Stimulated activated CD8-positive, alpha-beta memory T cell treated with anti-CD3 and anti-CD28 coated beads, Interleukin-4, amount 100 ng/mL, for 48 hours (primary cell): Measurements from ENCODE around the gene SCN4B.

Source experiments
- DNase-seq: peaks from one replicate; pipeline ENCODE4 v3.0.0-alpha.2; 2020

Gene SCN4B

GRCh38 chr11:118095493-118095892 lies 57.1 kb downstream of the SCN4B start:
- no peak for DNase-seq

- no peak for DNase-seq
Observed at GRCh38 chr11:118092907-118093571, 59.6 kb downstream of the SCN4B start.

- no peak for DNase-seq
Observed at GRCh38 chr11:118091690-118092089, 60.9 kb downstream of the SCN4B start.

GRCh38 chr11:118090545-118091162 lies 62.0 kb downstream of the SCN4B start:
- DNase-seq: no peak

GRCh38 chr11:118088531-118088930 lies 64.1 kb downstream of the SCN4B start:
- DNase-seq: no peak

GRCh38 chr11:118087931-118088330 lies 64.7 kb downstream of the SCN4B start:
- no peak for DNase-seq

GRCh38 chr11:118086913-118087768 lies 65.5 kb downstream of the SCN4B start, which contains the start of gene SMIM35:
Gene SMIM35, minus strand, starts transcription at chr11:118086963. Its CDS starts 206 bp downstream, at chr11:118086757.
- DNase-seq: no peak

GRCh38 chr11:118084656-118085055 lies 68.0 kb downstream of the SCN4B start:
- DNase-seq: no peak

- no peak for DNase-seq
Observed at GRCh38 chr11:118084247-118084646, 68.4 kb downstream of the SCN4B start.
